Cardiac fibroblast (primary cell): Measurements from ENCODE around the gene SLC10A7.
A peak's percentile ranks its signal among the peaks of the same experiment; 100 is the strongest.

Experiments used
- DNase-seq, 2 donors: peaks; one replicate each; pipeline versions ENCODE4 v3.0.0 to v3.0.0-alpha.2; 2010; ENCODE audit warnings: low read depth in 2 of 2
- H3K4me3 ChIP-seq, 2 donors: replicated peaks in 1 of 2; 1 replicate in 1 of 2; 2 replicates in 1 of 2; pipeline ENCODE4 v1.5.1; 2011; ENCODE audit warnings: low read depth in 2 of 2, low read length in 2 of 2, mild to moderate bottlenecking in 2 of 2, moderate library complexity in 1 of 2
- TF ChIP-seq, protein P1 (sequence below): IDR thresholded peaks from one replicate; pipeline ENCODE4 v1.5.1; 2011; ENCODE audit warnings: low read depth, mild to moderate bottlenecking, low read length, inconsistent platforms

SLC10A7 gene

GRCh38 chr4:146534178-146534577 is 12.4 kb upstream of the SLC10A7 start:
- no peak for DNase-seq
- H3K4me3 ChIP-seq = no peak overlapping the region
- TF ChIP-seq, protein P1, sequence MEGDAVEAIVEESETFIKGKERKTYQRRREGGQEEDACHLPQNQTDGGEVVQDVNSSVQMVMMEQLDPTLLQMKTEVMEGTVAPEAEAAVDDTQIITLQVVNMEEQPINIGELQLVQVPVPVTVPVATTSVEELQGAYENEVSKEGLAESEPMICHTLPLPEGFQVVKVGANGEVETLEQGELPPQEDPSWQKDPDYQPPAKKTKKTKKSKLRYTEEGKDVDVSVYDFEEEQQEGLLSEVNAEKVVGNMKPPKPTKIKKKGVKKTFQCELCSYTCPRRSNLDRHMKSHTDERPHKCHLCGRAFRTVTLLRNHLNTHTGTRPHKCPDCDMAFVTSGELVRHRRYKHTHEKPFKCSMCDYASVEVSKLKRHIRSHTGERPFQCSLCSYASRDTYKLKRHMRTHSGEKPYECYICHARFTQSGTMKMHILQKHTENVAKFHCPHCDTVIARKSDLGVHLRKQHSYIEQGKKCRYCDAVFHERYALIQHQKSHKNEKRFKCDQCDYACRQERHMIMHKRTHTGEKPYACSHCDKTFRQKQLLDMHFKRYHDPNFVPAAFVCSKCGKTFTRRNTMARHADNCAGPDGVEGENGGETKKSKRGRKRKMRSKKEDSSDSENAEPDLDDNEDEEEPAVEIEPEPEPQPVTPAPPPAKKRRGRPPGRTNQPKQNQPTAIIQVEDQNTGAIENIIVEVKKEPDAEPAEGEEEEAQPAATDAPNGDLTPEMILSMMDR = no peak

DNA sequence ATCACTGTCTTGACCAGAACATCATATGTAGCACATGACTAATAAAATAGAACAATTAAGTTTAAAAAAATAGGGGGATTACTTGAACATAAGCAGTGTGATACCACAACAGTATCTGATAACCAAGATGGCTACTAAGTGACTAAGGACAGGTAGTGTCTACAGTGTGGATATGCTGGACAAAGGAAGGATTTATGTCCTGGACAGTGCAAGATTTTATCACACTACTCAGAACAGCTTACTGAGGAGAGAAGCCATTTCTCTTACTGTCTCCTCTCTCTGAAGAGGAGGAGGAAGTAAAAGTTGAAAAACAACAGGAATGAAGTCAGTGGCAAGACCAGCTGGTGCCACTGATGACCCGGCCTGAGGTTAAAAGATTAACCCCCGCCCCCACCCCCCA is 4.0 kb upstream of the SLC10A7 start:
- TF ChIP-seq, protein P1 = no peak
- DNase-seq = no peak
- H3K4me3 ChIP-seq = no peak overlapping the region

DNA sequence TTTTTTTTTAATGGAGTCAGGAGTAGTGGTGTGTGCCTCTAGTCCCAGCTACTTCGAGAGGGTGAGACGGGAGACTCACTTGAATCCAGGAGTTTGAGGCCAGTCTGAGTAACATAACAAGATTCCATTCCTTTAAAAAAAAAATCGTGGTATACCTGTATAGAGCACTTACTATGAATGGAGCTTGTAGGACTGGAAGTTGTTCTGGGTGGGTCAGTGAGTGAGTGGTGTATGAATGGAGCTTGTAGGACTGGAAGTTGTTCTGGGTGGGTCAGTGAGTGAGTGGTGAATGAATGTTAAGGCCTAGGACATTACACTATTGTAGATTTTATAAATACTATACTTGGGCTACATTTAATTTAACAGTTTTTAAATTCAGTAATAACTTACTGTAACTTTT is 2.9 kb upstream of the SLC10A7 start:
- no peak for DNase-seq
- H3K4me3 ChIP-seq = no peak overlapping the region
- TF ChIP-seq, protein P1 = no peak

GRCh38 chr4:146522869-146523205 is 1.1 kb upstream of the SLC10A7 start:
- TF ChIP-seq, protein P1 = no peak
- peak; percentile 10 to 22 for DNase-seq
- peak overlapping the region; percentile 90 to 96 for H3K4me3 ChIP-seq

- DNase-seq = peak; percentile 86 to 88
- peak overlapping the region; percentile 90 to 96 for H3K4me3 ChIP-seq
- TF ChIP-seq, protein P1 = no peak
Observed at GRCh38 chr4:146522098-146522868, 543 bp upstream of the SLC10A7 start.

DNA sequence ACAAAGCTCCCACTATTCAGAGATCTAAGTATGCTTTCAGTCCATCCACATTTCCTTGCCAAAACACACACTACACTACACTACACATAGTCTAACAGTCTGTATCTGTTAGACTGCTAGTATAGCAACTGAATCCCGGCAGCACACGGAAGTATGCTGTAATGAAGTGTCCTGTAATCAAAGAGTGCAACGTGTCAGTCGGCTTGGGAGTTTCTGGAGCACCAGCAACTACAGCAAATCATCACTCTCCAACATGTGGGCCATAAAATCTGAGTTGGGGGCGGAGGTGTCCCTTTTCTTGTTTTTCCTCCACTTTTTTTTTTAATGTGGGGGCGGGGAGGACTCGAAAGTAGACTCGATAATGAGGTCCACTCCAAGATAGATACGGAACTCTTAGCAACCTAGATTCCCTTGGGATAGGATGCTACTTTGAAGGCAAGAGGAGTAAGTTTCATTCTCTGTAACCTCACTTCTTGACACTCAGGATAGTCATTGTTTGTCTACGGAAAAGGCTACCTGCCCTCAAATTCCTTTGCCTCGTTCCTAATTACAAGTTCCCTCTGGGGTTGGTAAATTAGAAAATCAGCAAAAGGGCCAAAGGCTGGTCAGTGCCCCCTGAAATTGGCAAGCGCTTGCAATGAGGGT is 722 bp downstream of the SLC10A7 start:
- peak overlapping the region; percentile 90 to 96 for H3K4me3 ChIP-seq
- TF ChIP-seq, protein P1 = no peak
- peak; percentile 63 to 68 for DNase-seq
